Hematopoietic multipotent progenitor cell (in vitro differentiated cells): ENCODE measurements around the gene DLGAP1. TPM values are rescaled to one million over a fixed set of nuclear protein-coding genes. Genes with fewer than 3 reads are reported as not detected.
"Not testable (repeated sequence)": the region's sequence is repeated elsewhere in the genome, so short reads cannot be mapped to it uniquely, and the experiment has no call there.

Experiments used
- DNase-seq, 3 donors: peaks; one replicate each; pipeline ENCODE4 v3.0.0-alpha.2; 2011 to 2015; ENCODE audit warnings: low read depth in 2 of 3, low spot score in 2 of 3
- total RNA-seq: library from RNA; depleted of rRNA; stranded (reverse); fragments of >200 nt; gene quantifications from one replicate; pipeline ENCODE4 v1.2.3, GENCODE V29; 2012

The DLGAP1 gene
- total RNA-seq, 1 donor = 0.27 TPM

- no peak for DNase-seq
Measured at GRCh38 chr18:4391859-4392258, 63.2 kb downstream of the DLGAP1 start.

DNA sequence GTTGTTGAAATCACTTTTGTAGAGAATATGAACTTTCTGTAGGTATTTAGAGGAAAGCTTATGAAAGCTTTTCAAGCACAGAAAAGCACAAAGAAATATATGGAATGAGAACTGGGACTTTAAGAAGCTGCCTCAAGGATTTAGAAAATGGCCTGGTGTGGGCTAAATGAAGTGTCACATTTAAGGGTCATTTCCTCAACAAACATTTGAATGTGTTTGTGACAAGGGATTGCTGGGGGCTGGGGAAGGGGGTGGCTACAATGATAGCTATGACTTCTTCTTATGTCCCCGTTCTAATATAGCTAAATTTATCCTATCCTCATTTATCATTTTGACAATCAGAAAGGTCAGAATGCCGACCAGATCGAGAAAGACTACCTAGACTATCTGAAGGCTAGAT is 69.2 kb downstream of the DLGAP1 start:
- no peak for DNase-seq

GRCh38 chr18:4384932-4385331 is 70.2 kb downstream of the DLGAP1 start:
- no peak for DNase-seq

DNA sequence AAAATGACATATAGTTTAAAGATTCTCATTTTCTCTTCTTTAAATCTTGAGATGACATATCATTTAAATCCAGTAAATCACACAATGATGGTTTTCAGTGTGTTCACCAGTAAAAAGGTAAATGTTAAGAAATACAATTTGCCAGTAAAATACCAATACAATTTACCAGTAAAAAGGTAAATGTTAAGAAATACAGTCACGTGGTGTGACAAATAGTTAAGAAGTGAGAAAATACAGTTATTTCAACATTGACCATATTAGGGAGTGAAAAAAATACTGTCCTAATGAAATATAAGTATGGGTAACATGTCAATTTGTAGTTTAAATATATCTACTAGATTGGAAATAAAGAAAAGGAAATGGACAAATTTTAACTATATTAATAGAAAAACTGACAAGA is 80.5 kb downstream of the DLGAP1 start:
- no peak for DNase-seq

DNA sequence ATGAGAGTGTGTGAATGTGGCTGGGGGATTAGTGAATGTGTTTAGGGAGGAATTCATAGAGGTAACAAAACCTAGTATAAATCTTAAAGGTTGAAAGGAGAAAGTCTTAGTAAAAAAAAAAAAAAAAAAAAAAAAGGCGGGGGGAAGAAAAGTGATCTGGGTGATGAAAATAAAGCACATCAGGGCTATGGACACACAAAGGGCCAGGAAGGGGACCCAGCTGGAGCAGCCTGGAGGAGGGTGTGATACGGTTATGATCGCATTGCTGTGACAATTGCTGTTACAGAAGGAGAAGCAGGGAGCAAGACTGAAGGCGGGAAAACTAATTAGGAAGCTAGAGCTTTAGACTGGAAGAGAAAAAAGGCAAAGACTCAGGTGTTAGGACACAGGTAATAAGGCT is 85.4 kb downstream of the DLGAP1 start:
- DNase-seq = no peak

- no peak for DNase-seq
Measured at GRCh38 chr18:4360221-4360715, 94.8 kb downstream of the DLGAP1 start.

DNA sequence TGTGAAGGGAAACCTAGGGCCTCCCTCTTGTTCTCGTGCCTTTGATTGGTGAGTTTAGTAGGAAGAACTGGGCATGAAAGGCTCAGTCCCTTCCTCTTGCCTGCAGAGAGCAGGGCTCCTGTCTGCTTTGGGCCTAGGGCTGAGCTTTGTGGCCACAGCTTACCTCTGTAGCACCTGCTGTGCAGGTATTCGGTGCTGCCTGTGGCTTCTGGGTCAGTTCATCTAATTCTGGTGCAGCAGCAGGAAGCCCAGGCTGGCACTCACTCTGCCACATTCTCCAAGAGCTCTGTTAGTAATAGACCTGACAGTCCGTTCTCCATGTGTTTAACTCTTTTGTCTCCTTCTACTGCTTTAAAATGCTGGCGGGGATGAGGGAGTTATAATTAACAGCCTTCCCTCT is 96.5 kb downstream of the DLGAP1 start:
- no peak for DNase-seq

DNA sequence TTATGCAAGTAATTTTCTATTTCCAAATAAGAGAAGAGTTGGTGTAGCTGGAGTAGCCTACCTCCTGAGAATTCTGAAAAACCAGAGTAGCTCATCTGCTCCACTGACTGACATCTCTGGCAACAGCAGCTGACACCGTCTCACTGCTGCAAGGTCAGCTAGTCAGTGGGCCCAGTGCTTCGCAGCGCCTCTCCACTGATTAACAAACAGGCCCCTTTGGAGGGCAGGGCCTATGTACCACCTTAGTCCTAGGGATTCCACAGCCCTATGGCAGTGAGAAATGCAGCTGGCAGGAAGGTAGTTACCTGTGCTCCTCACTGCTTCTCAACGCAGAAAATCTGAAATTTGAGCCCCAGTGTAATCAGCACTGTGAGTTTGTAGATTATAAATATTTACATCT is 97.5 kb downstream of the DLGAP1 start:
- DNase-seq = no peak

DNA sequence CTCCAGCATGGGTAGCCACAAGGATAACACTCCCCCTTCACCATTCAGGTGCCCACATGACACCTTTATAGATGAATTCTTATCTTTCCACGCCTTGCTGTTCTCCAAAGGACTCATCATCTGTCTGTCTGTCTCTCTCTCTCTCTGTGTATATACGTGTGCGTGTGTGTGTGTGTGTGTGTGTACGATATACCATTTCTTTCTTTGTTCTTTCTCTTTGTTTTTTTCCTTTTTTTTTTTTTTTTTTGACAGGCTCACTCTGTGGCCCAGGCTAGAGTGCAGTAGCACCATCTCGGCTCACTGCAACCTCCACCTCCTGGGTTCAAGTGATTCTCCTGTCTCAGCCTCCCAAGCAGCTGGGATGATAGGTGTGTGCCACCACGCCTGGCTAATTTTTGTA is 98.2 kb downstream of the DLGAP1 start:
- no peak for DNase-seq

DNA sequence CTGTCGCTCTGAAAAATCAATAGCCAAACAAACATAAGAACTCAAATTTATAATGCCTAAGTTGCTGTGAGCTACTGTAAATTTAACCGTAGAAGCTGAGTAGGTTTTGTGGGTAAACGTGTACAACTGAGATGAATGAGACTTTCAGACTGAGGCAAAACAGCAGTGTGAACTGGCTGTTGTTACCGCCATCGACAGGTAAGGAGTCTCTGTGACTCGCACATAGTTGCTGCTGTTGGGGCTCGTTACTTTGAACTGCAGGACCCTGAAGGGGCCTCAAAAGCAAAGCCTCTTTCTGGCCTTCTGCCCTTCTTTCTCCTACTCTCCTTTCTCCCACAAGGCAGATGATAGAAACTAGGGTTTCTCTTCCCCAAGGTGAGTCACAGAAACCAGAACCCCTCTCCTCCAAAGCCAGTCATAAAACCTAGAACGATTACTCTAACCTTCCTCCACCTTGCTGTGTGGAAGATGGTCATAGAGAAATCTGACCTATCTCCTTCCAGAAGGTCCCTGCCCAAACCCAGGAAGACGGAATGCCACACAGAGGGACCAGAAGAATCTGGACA is 101.2 kb downstream of the DLGAP1 start:
- DNase-seq = no peak

DNA sequence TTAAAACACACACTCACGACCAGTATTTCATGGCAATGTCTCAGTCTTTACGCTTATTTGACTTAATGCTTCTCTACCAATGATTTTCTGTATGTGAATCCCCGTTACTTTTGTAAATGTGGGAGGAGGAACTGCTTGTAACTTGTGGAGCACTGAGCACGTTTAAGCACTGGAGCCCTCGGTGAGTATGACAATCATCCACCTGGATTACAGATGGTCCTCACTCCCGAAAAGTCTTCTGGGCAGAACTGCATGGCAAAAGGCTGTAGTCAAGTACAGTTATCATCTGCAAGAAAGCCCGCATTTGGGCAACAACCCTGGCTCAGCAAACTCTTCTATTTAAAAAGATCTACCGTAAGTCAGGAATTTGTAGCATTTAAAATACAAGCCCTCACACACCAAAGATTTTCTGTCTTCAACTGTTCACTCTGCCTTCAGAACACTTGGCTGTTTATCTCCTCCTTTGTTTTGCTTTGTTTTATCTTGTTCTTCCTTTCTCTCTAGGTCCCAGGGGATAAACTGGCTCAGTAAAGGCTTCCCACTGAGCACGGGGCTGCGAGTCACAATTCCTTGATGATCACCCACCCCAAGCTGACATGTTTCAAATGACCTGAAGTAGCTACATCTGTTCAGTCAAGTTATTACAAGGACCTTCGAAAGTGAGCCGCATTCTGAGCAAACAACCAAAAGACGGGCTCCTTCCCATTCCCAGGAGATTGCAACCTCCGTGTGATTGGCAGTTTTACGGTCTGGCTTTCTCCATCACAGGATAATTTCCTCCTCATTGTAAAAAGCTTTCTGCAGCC is 102.2 kb downstream of the DLGAP1 start:
- no peak for DNase-seq

DNA sequence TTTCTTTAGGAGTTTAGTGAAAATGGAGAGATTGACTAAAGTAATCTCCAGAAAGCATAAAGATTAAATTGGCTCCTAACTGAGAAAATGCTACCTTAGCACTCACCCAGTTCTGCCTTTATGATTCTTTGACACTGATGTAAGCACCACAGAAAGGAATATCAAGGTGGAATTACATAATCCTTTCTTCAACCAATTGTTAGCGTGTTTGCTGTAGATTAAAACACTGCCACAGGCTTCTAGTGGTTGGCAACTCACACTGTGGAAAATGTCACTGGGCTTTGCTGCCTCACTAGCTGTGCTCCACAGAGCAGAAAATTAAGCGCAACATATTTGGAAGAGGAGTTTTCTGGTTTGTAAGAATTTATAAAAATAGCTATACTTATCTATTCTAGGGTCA is 104.1 kb downstream of the DLGAP1 start:
- no peak for DNase-seq

GRCh38 chr18:4335386-4335785 is 119.7 kb downstream of the DLGAP1 start:
- no peak for DNase-seq

GRCh38 chr18:4333043-4333442 is 122.1 kb downstream of the DLGAP1 start:
- no peak for DNase-seq

- DNase-seq = no peak
Measured at GRCh38 chr18:4319738-4320677, 135.1 kb downstream of the DLGAP1 start.

DNA sequence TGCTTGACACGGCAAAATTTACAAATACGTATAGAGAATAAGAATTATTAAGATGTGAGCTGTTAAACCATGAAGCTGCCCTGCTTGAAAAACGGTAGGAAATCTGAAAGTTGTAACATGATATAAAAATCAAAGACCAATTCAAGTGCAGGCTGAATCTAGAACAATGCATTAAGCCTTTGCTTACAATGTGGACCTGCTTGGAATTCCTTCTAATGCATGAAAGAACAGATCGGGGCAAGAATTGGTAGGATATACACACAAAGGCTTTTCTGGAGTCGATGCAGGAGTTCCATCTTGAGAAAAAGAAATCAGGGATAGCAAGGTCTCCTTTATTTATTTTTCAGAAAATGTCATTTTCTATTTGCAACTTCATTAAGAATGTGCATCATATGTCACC is 136.8 kb downstream of the DLGAP1 start:
- DNase-seq = no peak

DNA sequence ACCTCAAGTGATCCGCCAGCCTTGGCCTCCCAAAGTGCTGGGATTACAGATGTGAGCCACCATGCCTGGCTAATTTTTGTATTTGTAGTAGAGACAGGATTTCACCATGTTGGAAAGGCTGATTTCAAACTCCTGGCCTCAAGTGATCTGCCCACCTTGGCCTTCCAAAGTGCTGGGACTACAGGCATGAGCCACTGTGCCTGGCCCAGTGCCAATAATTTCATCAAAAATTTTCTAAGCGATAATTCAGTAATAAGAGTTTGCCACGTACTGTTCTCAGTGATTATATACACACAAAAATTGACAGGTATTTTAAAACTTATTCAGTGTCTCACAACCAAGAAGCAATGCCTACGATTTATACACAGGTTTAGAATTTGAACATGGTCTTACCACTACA is 143.2 kb downstream of the DLGAP1 start:
- DNase-seq = not testable (repeated sequence)

DNA sequence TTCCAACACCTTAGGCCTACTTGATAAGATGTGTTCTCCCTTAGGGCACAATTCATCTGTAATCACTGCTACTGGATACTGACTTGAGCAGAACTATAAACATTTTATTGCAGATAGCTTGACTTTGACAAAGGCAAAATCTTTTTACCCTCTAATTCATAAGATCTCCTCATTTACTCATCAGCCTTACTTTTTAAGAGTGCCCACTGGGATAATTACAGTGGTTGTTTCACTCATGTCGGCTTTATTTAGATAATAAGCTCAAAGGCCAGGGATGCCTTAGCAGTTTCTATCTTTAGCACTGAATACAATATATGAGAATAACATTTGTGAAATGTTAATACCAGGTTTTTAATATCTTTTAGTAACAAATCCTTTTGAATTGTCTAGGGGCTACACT is 144.0 kb downstream of the DLGAP1 start:
- no peak for DNase-seq

DNA sequence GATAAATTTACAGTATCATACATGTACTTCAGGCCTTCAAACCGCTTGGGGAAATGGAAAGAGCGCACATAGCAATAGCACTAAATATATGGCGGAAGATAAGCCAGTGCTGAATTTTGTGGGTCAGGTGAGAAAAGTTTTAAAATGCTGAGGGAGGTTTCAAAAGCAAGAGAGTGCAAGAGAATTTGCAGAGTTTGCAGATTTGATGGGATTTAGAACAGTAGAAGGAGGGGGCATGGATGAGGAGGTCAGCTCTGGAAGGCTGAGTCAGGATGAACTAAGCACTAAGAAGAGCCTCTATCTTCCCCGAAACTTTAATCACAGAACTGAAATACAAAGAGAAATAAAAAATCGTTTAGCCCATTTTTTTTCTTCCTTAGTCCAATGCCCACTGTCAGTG is 145.9 kb downstream of the DLGAP1 start:
- no peak for DNase-seq

GRCh38 chr18:4308576-4308975 is 146.5 kb downstream of the DLGAP1 start:
- no peak for DNase-seq

GRCh38 chr18:4299395-4299794 is 155.7 kb downstream of the DLGAP1 start:
- no peak for DNase-seq
